Fibroblast of lung (primary cell): Measurements from ENCODE around the gene RAD18. TPM values are rescaled to one million over a fixed set of nuclear protein-coding genes. Genes with fewer than 3 reads are reported as not detected.

ENCODE experiments used
- DNase-seq, 2 donors: peaks; one replicate each; pipeline versions ENCODE4 v3.0.0 to v3.0.0-alpha.2; 2010; ENCODE audit warnings: low read depth in 2 of 2
- H2AFZ ChIP-seq: 2 replicates; pipeline ENCODE4 v1.5.1; 2012; ENCODE audit warnings: low read length, control low read depth, inconsistent platforms
- H3K27ac ChIP-seq: 2 replicates; pipeline ENCODE4 v1.5.1; 2011; ENCODE audit warnings: low read length, control low read depth; ENCODE audit not compliant: insufficient read depth
- H3K27me3 ChIP-seq: 2 replicates; pipeline ENCODE4 v1.5.1; 2011; ENCODE audit warnings: mild to moderate bottlenecking, low read length; ENCODE audit not compliant: control insufficient read depth, insufficient read depth
- H3K36me3 ChIP-seq: 2 replicates; pipeline ENCODE4 v1.5.1; 2011; ENCODE audit warnings: low read length; ENCODE audit not compliant: control insufficient read depth, insufficient read depth
- H3K4me1 ChIP-seq: 2 replicates; pipeline ENCODE4 v1.5.1; 2011; ENCODE audit warnings: low read length; ENCODE audit not compliant: control insufficient read depth, insufficient read depth; ENCODE audit errors: extremely low read depth
- H3K4me2 ChIP-seq: 2 replicates; pipeline ENCODE4 v1.5.1; 2011; ENCODE audit warnings: low read length, control low read depth; ENCODE audit not compliant: insufficient read depth; ENCODE audit errors: extremely low read depth
- H3K4me3 ChIP-seq, 4 experiments: fragments of 200-600 bp in 1 of 4; sonication (generic) in 1 of 4; replicated peaks in 1 of 4; 2 replicates each; pipeline ENCODE4 v1.5.1; 2011 to 2016; ENCODE audit warnings: low read length in 4 of 4, low read depth in 3 of 4, mild to moderate bottlenecking in 3 of 4, control low read depth in 2 of 4, inconsistent platforms in 1 of 4, mixed read lengths in 1 of 4; ENCODE audit not compliant: insufficient read depth in 1 of 4; ENCODE audit errors: control extremely low read depth in 1 of 4
- H3K79me2 ChIP-seq: 2 replicates; pipeline ENCODE4 v1.5.1; 2012; ENCODE audit warnings: mild to moderate bottlenecking, low read length, inconsistent platforms; ENCODE audit not compliant: control insufficient read depth, insufficient read depth
- H3K9ac ChIP-seq: 2 replicates; pipeline ENCODE4 v1.5.1; 2011; ENCODE audit warnings: mild to moderate bottlenecking, low read length, control low read depth; ENCODE audit not compliant: insufficient read depth
- H3K9me3 ChIP-seq: 2 replicates; pipeline ENCODE4 v1.5.1; 2012; ENCODE audit warnings: low read depth, low read length; ENCODE audit not compliant: control insufficient read depth, insufficient read depth
- H4K20me1 ChIP-seq: 2 replicates; pipeline ENCODE4 v1.5.1; 2011; ENCODE audit warnings: low read length; ENCODE audit not compliant: control insufficient read depth, insufficient read depth; ENCODE audit errors: extremely low read depth
- CTCF ChIP-seq, 2 donors: IDR thresholded peaks in 1 of 2; conservative IDR thresholded peaks in 1 of 2; 1 replicate in 1 of 2; 2 replicates in 1 of 2; pipeline ENCODE4 v1.5.1; 2011 to 2012; ENCODE audit warnings: low read length in 2 of 2, control low read depth in 1 of 2, inconsistent platforms in 1 of 2, low read depth in 1 of 2, mild to moderate bottlenecking in 1 of 2
- EZH2 ChIP-seq: IDR thresholded peaks from 2 replicates; pipeline ENCODE4 v1.5.1; 2012; ENCODE audit warnings: low read length, control low read depth, mild to moderate bottlenecking; ENCODE audit errors: missing control alignments
- polyA plus RNA-seq, 2 donors: library from polyadenylated mRNA; depleted of rRNA in 1 of 2; stranded (reverse) in 1 of 2; unstranded in 1 of 2; fragments of >200 nt; gene quantifications; 2 replicates each; pipeline ENCODE4 v1.2.1, GENCODE V29; 2011 to 2012; ENCODE audit warnings: missing spikeins in 1 of 2
- total RNA-seq: library from RNA; depleted of rRNA; stranded (reverse); fragments of >200 nt; gene quantifications from 2 replicates; pipeline ENCODE4 v1.2.1, GENCODE V29; 2014

The RAD18 gene
- total and polyA plus RNA-seq, 2 donors (not counting 1 experiment from before 2014, with no cell fraction given), result 6.1 to 9.9 TPM

- Histone ChIP-seq H3K4me2 (no peak overlapping the region), H3K4me3 (no peak overlapping the region), H3K36me3 (no peaks in the 10 kb centered on the region), H3K9ac (no peak overlapping the region), H3K79me2 (no peaks in the 10 kb centered on the region), H3K9me3 (no peaks in the 10 kb centered on the region), H4K20me1 (no peaks in the 10 kb centered on the region), H3K27ac (no peak overlapping the region), H3K27me3 (no peaks in the 10 kb centered on the region), H3K4me1 (peaks cover 15% of the 10 kb centered on the region), H2AFZ (no peak overlapping the region)
- DNase-seq, result peak in 1 of 2 donors; percentile 76
- TF ChIP-seq CTCF (conservative IDR thresholded peaks at IDR 0.05 in 1 of 2, IDR thresholded peaks at IDR 0.05 in 1 of 2; ENCODE audit: low read depth in 1 of 2, low read length in 2 of 2), result no peak
- no peak for TF ChIP-seq EZH2
Measured at GRCh38 chr3:8891774-8892173, 71.5 kb downstream of the RAD18 start.

- no peak for DNase-seq
- no peak overlapping the region for H3K9ac ChIP-seq
- H3K4me3 ChIP-seq, result no peak overlapping the region
- H3K4me2 ChIP-seq, result no peak overlapping the region
- H3K9me3 ChIP-seq, result no peaks in the 10 kb centered on the region
- no peak overlapping the region for H2AFZ ChIP-seq
- no peak for TF ChIP-seq CTCF (conservative IDR thresholded peaks at IDR 0.05 in 1 of 2, IDR thresholded peaks at IDR 0.05 in 1 of 2; ENCODE audit: low read depth in 1 of 2, low read length in 2 of 2)
- no peak for TF ChIP-seq EZH2
- H4K20me1 ChIP-seq, result no peaks in the 10 kb centered on the region
- H3K36me3 ChIP-seq, result no peaks in the 10 kb centered on the region
- H3K79me2 ChIP-seq, result no peaks in the 10 kb centered on the region
- H3K4me1 ChIP-seq, result peaks cover 19% of the 10 kb centered on the region
- H3K27ac ChIP-seq, result no peak overlapping the region
- H3K27me3 ChIP-seq, result no peaks in the 10 kb centered on the region
Measured at GRCh38 chr3:8891303-8891702, 72.0 kb downstream of the RAD18 start.

GRCh38 chr3:8888301-8888915, 74.9 kb downstream of the RAD18 start:
- H3K27ac ChIP-seq, result peak overlapping the region; percentile 49
- no peak overlapping the region for H3K4me3 ChIP-seq
- H3K9ac ChIP-seq, result no peak overlapping the region
- H3K79me2 ChIP-seq, result no peaks in the 10 kb centered on the region
- H2AFZ ChIP-seq, result no peak overlapping the region
- H4K20me1 ChIP-seq, result no peaks in the 10 kb centered on the region
- H3K4me2 ChIP-seq, result no peak overlapping the region
- H3K9me3 ChIP-seq, result no peaks in the 10 kb centered on the region
- no peaks in the 10 kb centered on the region for H3K27me3 ChIP-seq
- peaks cover 24% of the 10 kb centered on the region for H3K4me1 ChIP-seq
- TF ChIP-seq CTCF (conservative IDR thresholded peaks at IDR 0.05 in 1 of 2, IDR thresholded peaks at IDR 0.05 in 1 of 2; ENCODE audit: low read depth in 1 of 2, low read length in 2 of 2) (no peak), EZH2 (no peak)
- peak; percentile 59 to 96 for DNase-seq
- H3K36me3 ChIP-seq, result no peaks in the 10 kb centered on the region
